HG02610 (cell line): ENCODE measurements around the gene CMYA5.
"Not testable (repeated sequence)": the region's sequence is repeated elsewhere in the genome, so short reads cannot be mapped to it uniquely, and the experiment has no call there.

Experiments
- ATAC-seq: cut with Tn5 transposase; IDR thresholded peaks from one replicate; pipeline ENCODE4 v1.9.1; 2021; ENCODE audit warnings: mild to moderate bottlenecking, moderate library complexity; ENCODE audit not compliant: unreplicated experiment

CMYA5 gene

DNA sequence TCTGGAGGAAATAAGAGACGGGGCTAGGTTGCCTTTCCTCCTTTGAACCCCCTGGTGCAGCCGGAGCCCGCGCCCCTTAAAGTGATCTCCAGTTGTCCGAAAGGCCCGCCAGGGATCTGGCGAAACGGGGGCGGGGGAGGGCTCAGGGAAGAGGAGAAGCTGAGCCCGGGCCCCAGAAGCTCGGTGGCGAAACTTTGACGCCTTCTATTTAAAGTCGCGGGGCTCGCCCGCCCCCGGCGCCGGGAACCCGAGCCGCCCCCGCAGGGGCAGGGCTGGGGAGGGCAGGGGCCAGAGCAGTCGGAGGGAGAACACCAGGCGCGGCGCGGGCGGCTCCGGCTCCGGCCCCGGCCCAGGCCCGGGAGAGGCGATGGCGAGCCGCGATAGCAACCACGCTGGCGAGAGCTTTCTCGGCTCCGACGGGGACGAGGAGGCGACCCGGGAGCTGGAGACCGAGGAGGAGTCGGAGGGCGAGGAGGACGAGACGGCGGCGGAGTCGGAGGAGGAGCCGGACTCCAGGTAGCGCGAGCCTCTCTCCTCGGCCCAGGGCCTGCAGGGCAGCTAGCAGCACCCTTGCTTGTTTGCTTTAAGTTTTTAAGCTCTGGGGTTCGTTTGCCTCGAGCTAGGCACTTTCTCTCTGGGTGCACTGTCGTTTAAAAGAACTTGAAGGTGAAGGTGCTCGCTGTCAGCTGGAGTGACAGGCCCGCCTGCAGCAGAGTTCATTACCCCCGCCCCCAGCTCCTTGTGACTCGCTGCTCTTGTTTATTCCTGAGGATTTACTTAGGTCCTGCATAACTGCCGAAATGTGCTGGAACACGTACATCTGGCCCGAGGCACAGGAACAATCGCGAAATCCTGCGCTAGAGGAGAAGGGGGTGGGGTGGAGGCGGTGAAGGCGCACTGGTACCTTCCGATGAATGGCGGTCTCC is at the start of gene CMYA5:
TSS of gene CMYA5 (plus strand) at position 296 of the 926 bp plus-strand sequence. CDS start at position 368, 72 bp downstream.
- no peak for ATAC-seq

DNA sequence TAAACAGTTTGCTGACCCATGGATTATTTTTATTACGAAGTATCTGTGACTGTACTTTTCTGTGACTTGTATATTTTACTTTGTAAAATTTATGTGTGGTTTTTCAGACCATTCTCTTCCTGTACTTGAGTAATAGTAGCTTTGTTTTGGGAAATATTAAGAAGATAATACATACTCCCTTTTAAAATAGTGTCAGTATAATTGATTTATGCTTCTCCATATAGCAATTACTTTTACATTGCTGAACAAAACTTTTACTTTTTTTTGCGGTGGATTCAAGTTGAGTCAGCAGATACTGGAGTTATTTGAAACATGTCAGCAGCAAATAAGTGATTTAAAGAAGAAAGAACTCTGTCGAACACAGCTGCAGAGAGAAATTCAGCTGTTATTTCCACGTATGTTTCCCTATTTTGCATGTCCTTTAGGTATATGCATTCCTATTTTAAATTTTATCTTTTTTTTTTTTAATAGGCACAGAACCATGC is 49.0 kb upstream of the CMYA5 start:
- ATAC-seq, result no peak

DNA sequence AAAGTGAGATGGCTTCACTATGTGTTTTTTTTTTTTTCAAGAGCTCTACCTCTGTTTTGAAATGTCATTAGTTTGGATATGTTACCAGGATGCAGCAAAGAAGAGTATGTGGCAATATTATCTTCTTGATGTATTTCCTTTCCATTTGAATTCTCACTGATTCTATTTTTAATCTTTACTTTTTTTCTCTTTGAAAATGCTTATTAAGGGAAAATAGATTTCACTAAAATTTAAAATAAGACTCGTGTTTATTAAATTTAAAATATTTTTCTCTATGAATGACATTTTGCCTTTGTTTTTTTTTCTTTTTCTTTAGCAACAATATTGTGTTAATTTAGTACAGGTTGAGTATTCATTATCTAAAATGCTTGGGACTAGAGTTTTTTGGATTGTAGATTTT is 48.2 kb upstream of the CMYA5 start:
- ATAC-seq, result no peak

DNA sequence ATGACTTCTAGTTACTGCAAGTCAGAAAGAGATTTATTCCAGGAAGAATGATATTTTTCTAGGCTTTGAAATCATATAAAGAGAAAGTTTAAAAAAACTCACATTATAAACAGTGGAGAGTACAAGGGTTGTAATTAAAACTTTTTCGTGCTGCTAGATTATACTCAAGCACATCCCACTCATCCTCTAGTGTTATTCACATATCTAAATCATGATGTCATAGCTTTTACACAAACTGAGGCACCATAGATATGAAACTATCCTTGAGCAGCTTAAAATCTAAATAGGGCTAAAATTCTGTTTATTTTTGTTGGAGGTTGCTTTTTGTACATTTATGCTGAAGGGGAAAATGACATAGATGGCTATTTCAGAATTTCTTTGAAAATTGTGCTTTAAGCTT is 47.4 kb upstream of the CMYA5 start:
- ATAC-seq, result no peak

DNA sequence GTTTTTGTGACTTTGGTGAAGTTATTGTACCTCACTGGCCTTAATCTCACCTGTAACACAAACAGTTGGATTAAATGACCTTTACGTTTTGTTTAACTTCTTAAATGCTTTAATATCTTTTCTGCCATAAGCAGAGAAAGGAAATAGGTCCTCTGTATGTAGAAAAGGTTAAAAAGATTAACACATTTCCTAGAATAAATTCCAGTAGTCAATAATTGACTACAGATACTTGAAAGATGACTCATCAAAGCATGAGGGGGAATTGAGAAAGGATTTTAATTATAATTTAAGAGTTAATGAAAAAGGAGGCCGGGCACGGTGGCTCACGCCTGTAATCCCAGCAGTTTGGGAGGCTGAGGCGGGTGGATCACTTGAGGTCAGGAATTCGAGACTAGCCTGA is 35.8 kb upstream of the CMYA5 start:
- no peak for ATAC-seq

DNA sequence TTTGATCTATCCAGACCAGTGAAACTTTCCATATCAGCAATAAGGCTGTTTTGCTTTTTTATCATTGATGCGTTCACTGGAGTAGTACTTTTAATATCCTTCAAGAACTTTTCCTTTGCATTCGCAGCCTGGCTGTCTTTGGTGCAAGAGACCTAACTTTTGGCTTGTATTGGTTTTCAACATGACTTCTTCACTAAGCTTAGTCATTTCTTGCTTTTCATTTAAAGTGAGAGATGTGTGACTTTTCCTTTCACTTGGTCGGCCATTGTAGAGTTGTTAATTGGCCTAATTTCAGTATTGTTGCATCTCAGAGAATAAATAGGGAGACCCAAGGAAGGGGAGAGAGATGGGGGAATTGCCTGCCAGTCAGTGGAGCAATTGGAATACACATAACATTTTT is 26.4 kb upstream of the CMYA5 start:
- ATAC-seq, result no peak

DNA sequence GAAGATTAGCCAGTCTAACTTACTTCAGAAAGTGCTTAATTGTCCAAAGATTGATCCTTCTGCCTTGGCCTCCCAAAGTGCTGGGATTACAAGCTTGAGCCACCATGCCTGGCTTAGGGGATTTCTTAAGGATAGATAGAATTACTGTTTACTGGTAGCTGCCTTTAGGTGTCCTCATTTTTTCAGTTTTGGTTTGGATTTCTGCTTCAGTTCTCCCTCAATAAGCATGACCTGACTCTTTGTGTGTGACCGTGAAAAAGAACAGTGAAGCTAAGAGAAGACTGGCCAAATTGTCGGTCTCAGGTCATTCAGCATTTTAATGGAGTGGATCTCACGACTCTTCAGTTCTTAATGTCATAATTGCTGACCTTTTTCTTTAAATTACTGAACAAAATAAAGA is 22.9 kb upstream of the CMYA5 start:
- no peak for ATAC-seq

DNA sequence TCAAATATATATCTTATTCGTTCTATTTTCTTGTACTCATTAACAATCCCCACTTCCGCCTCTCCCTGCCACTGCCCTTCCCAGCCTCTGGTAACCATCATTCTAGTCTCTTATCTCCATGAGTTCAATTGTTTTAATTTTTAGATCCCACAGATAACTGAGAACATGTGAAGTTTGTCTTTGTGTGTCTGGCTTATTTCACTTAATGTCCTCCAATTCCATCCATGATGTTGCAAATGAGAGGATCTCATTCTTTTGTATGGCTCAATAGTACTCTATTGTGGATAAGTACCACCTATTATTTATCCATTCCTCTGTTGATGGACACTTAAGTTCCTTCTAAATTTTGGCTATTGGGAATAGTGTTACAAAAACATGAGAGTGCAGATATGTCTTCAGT is 17.2 kb upstream of the CMYA5 start:
- no peak for ATAC-seq

DNA sequence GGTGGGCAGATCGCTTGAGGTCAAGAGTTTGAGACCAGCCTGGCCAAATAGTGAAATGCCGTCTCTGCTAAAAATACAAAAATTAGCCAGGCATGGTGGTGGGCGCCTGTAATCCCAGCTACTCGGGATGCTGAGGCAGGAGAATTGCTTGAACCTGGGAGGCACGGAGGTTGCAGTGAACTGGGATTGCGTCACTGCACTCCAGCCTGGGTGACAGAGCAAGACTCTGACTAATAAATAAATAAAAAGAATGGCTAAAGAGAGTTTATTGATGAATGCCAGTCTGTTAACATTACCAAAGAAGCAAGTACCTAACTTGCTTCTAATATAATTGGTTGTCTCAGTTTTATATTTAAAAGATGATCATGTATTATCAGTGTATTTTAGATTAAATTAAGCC is 13.3 kb upstream of the CMYA5 start:
- not testable (repeated sequence) for ATAC-seq

DNA sequence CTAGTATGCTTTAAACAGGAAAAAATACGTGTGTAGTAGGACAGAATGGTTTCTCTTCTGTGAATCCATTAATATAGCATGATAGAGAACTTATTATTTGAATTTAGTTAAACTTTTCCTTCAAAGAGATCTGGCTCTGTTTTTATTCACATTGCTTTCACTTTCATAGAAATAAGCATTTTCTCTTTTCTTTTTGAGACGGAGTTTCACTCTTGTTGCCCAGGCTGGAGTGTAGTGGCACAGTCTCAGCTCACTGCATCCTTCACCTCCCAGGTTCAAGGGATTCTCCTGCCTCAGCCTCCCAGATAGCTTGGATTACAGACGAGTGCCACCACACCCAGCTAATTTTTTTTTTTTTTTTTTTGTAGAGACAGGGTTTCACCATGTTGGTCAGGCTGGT is 7.5 kb upstream of the CMYA5 start:
- not testable (repeated sequence) for ATAC-seq

DNA sequence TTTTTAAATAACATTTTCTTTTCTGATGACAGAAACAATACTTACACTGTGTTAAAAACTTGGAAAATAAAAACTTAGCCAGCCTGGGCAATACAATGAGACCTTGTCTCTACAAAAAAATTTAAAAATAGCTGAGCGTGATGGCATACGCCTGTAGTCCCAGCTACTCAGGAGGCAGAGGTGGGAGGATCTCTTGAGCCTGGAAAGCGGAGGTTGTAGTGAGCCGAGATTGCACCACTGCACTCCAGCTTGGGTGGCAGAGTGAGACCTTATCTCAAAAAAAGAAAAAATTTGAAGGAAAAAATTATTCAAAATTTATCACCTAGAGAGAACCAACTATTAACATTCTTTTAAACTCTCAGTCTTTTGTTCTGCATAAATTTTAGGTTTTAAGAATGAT is 4.9 kb upstream of the CMYA5 start:
- ATAC-seq, result no peak

DNA sequence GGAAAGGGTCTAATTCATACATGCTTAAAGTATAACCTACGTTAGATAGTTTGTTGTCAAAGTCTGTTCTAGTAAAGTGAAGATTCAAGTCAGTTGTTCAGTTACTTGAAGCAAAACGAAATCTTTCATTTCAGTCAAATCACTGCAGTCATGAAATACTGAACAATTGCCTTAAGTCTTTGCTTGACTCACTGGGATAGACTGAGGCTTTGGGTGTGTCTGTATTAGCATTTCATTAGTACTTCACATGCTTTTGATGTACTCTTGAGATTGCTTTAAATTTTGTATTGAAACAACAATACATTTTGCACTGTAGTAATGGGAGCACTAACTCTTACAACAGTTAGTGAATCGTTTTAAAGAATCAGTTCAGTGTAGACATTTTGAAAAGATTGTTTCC is 4.0 kb upstream of the CMYA5 start:
- ATAC-seq, result no peak

DNA sequence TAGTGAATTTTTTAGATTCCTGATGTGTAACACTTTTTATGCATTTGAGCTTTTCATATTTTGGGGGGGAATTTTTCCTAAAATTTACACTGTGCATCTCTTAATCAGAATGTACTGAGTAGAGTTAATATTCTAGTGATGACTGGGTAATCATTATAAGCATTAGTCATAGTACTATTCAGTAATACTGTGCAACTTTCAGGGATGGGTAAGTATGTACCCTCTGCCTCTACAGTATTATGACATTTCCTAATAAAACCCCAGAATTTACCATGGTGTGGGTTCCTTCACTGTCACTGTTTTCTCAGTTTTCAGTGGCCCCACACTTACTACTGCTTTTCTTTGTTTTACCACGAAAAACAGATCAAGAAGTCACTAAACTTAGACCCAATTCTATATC is 2.8 kb upstream of the CMYA5 start:
- no peak for ATAC-seq

DNA sequence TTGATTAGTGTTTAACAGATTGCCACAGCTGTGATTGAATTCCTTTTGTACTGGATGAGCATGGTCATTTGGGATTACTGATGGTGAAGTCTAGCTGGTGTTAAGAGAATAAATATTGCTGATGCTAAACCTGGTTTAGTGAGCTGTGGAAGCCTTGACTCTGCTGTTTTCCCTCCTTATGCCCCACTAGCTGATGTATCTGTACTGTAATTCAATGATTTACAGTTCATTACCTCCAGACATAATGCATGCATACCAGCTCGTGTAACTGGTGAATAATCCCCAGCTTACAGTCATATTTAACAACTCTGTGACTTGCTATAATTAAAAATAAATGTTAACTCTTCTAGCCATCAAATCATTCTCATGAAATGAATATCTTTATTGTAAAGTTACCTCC is 1.7 kb upstream of the CMYA5 start:
- ATAC-seq, result no peak

DNA sequence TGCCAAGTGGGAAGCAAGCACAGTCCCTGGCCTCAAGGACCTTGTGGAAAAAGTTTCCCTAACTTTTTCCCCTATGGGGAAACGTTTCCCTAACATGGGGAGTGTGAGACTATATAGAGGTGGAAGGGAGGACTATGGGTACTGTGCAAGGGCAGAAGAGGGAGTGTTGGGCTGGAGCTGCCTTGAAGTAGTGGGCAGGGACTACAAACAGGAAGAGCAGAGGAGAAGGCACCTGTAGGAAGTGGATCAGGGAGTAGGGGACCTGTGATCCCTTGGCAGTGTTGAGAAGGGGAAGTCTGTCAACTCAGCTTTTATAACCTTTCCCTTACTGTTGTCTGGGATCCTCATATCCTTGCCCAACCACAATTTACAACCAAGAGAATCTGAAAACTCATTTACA is 1.4 kb downstream of the CMYA5 start:
- ATAC-seq, result no peak

DNA sequence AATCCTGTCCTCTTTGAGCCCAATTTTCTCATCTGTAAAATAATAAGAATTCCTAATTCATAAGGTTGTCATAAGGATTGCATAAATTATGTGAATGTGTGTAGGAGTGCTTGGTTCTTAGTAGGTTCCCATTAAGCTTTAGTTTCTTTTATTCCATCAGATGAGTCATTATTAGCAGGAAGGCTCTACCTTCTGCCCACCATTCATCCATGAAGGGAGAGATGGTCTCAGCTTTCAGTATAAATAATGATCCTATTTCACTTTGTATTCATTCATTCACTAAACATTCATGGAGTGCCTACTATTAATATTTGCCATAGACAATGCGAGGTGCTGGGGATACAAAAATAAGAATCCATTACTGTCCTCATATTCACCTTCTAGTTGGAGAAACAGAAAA is 3.0 kb downstream of the CMYA5 start:
- no peak for ATAC-seq

DNA sequence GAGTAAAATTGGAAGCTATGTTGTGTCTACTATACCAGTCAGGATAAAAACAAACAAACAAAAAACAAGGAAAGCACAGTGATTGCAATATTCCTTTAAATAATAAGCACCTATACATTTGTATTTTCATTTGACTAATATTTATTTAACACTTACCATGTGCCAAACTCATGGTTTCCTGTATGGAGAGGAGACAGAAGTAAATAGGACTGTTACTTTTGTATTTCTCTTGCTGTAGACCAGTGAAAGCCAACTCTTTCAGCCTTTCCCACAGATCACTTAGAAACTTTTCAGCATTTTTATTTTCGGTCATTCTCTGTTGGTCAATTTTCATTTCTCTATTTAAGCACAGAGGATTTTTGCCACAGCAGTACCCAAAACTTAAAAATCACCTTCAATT is 4.5 kb downstream of the CMYA5 start:
- no peak for ATAC-seq

DNA sequence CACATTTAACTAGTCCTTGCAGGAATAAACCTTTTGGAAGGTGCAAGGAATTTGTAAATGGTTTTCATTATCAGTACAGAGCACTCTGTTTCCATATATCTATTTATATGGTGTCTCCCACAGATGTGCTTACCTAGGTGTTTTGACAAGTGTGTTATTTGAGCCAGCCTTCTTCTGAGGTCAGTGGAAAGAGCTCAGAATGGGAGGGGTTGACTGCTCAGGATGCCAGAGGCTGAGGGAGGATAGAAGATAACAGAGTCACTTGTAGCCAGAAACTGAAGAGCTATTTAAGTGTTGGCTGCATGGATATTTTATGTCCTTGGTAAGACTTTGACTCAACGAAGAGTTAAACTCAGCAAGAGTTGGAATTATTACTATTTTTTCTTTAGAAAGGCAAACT is 5.0 kb downstream of the CMYA5 start:
- ATAC-seq, result no peak

DNA sequence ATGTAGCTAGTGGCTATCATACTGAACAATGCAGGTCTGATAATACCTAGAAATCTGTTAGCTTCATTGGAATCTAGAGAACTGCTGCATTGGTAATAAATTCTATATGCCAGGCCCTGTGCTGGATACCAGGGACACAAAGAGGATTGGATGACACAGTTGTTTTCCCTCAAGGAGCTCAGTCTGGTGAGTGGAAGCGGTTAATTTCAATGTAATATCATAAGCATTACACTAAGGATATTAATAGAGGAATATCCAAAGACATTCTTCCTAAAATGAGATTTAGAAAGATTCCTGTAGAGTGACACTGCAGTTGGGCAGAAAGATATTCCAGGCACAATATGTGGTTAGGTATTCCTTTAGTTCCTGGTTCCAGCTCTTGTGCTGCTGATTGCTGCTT is 5.9 kb downstream of the CMYA5 start:
- no peak for ATAC-seq

DNA sequence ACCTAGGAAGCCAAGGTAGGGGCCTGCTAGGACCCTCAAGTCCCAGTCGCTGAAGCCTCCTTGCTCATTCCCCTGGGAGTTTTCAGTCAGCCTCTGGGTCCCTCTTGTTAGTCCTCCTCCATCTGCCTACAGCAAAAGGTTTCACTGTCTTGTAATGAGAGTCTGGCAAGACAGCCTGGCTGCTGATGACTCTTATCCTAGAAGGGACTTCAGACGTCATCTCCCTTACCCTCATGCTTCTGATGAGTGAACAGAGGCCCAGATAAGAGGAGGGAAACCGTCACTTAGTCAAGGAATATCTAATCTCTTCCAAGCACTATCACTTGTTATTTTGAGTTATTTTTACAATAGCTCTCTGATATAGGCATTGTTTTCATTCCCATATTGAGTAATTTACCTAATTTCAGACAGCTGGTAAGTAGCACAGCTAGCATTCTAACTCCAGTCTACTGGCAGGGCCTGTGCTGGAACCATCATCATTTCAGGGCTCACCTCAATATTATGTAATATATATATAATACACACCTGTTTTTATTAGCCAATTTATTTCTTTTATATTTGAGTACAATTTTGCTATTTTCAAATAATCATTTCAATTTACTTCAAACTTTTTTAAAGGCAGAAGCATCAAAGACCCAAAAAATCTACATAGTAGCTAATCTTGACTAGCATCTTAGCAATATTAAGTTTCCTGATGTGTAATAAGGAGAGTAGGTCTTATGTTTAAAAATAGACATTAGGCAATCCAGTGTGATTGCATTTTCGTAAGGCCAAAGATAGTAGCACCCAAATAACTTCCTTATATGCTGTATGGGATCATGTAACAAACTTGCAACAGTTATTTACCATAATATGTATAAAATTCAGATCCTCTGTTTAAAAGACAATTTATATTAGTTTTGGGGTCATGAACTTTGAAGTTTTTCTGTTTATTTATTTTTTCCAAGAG is 7.9 kb downstream of the CMYA5 start:
- no peak for ATAC-seq

DNA sequence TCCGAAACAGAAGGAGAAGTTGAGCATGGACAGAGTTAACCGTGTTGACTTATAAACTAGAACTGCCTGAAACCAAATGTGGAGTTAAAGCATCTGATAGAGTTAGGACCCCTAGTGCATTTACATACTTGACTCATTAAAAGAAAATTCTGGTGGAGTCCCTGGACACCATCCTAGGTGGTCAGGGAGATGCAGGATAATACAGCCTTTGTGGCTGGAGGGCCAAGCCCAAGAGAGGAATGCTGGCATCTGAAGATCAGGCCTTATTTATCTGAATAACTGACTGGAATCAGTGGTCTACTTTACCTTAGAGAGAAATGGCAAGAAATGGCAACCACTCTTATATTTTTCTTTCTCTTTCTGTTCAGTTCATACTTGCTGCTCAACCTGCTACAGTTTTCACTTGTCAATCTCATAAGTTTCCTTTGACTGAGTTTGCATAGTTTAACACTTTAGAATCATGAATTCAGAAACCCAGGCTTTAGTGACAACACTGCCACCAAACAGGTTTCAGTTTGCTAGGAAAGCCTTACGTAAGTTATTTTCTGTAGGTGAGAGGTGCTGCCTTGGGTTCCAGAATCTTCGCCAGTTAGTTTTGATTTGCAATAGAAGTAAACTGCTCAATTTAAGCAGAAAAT is 10.2 kb downstream of the CMYA5 start:
- peak; percentile 88 for ATAC-seq
